Measurements from ENCODE around the gene SFXN5. TPM values are rescaled to one million over a fixed set of nuclear protein-coding genes. Genes with fewer than 3 reads are reported as not detected.

SFXN5 gene
- total RNA-seq, 1 donor from 2014 or later: 12.7 TPM

- TF ChIP-seq CTCF (IDR thresholded peaks at IDR 0.05): no peak
- peaks cover 7% of the 10 kb centered on the region for H3K4me1 Mint-ChIP-seq (ENCODE audit: unreplicated experiment)
- H3K27ac Mint-ChIP-seq (ENCODE audit: unreplicated experiment): no peak overlapping the region
- no peaks in the 10 kb centered on the region for H3K27me3 Mint-ChIP-seq (ENCODE audit: unreplicated experiment)
- H3K4me3 Mint-ChIP-seq (ENCODE audit: unreplicated experiment): no peak overlapping the region
- H3K9me3 Mint-ChIP-seq (ENCODE audit: unreplicated experiment): no peaks in the 10 kb centered on the region
- H3K36me3 Mint-ChIP-seq (ENCODE audit: unreplicated experiment): peaks cover under 1% of the 10 kb centered on the region
- DNase-seq (ENCODE audit: extremely low spot score, unreplicated experiment): no peak
Measured at GRCh38 chr2:72961853-72962468, 109.6 kb downstream of the SFXN5 start.

GRCh38 chr2:72961036-72961720 is 110.3 kb downstream of the SFXN5 start:
- H3K4me3 Mint-ChIP-seq (ENCODE audit: unreplicated experiment): no peak overlapping the region
- no peak overlapping the region for H3K27ac Mint-ChIP-seq (ENCODE audit: unreplicated experiment)
- no peaks in the 10 kb centered on the region for H3K9me3 Mint-ChIP-seq (ENCODE audit: unreplicated experiment)
- H3K27me3 Mint-ChIP-seq (ENCODE audit: unreplicated experiment): no peaks in the 10 kb centered on the region
- no peak for DNase-seq (ENCODE audit: extremely low spot score, unreplicated experiment)
- H3K4me1 Mint-ChIP-seq (ENCODE audit: unreplicated experiment): peaks cover 7% of the 10 kb centered on the region
- no peak for TF ChIP-seq CTCF (IDR thresholded peaks at IDR 0.05)
- H3K36me3 Mint-ChIP-seq (ENCODE audit: unreplicated experiment): peaks cover 4% of the 10 kb centered on the region

DNA sequence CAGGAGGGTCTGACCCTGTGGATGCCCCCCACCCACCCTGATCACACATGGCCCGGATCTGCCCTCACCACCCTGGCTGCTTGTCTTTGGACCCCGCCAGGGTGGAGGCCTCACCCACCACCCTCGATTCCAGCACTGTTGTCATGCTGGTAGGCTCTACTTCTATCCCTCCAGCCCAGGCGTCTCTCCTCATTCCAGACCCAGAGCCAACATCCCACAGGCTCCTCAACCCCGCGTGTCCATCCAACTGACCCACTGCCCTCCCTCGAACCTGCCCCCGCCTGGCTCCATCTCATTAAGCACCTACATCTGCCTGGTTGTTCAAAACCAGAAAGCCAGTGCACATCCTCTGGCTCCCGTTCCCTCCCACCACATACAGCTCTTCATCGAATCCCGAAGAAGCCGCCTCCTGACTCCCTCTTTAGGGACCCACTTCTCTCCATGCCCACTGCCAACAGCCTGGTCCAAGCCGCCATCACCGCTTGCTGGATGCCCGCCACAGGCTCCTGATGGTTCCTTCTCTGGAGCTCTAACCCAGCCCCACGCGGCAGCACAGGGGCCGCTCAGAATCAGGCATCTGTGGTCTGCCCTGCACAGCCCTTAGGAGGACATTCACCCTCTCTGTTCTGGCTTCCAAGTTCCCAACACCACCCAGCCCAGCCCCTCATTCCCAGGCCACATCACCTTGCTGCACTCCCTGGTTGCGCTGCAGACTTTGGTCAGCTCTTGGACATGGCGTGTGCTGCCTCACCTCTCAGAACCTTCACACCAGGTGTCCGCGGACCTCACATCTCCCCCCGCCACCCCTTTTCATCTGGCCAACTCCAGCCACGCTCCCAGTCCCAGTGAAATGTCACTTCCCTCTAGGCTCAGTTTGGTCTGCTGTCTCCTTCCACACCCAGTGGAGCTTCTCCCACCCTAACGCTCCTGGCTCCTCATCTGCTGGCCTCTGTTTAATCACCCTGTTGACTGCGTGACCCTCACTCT is 111.2 kb downstream of the SFXN5 start:
- peaks cover 4% of the 10 kb centered on the region for H3K36me3 Mint-ChIP-seq (ENCODE audit: unreplicated experiment)
- no peak overlapping the region for H3K27ac Mint-ChIP-seq (ENCODE audit: unreplicated experiment)

DNA sequence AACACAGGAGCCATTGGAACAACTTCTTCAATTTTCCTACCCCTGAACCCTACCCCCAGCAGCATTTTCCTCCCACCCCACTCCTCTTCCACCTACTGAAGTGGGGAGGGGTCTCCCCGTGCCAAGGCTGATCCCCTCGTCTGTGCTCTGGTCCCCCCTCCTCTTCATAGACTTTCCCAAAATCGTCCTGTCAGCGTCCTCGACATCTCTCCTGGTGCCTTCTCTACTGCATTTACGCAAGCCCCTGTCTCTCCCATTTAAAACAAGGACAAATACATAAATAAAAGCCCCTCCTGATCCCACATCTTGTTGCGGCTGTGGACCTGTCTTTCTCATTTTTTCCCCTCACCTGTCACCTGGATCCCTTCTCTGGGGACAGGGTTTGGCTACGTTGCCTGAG is 112.0 kb downstream of the SFXN5 start:
- Mint-ChIP-seq H3K27ac (ENCODE audit: unreplicated experiment) (no peak overlapping the region), H3K9me3 (ENCODE audit: unreplicated experiment) (no peaks in the 10 kb centered on the region), H3K27me3 (ENCODE audit: unreplicated experiment) (no peaks in the 10 kb centered on the region), H3K4me3 (ENCODE audit: unreplicated experiment) (no peak overlapping the region), H3K4me1 (ENCODE audit: unreplicated experiment) (peaks cover 7% of the 10 kb centered on the region), H3K36me3 (ENCODE audit: unreplicated experiment) (peaks cover 4% of the 10 kb centered on the region)
- TF ChIP-seq CTCF (IDR thresholded peaks at IDR 0.05): no peak
- DNase-seq (ENCODE audit: extremely low spot score, unreplicated experiment): no peak

More for the DNA sequence above, 111.2 kb downstream of the SFXN5 start:
- Mint-ChIP-seq H3K27me3 (ENCODE audit: unreplicated experiment) (no peaks in the 10 kb centered on the region), H3K4me1 (ENCODE audit: unreplicated experiment) (peaks cover 7% of the 10 kb centered on the region), H3K4me3 (ENCODE audit: unreplicated experiment) (no peak overlapping the region), H3K9me3 (ENCODE audit: unreplicated experiment) (no peaks in the 10 kb centered on the region)
- no peak for DNase-seq (ENCODE audit: extremely low spot score, unreplicated experiment)
- no peak for TF ChIP-seq CTCF (IDR thresholded peaks at IDR 0.05)
